ENCODE measurements around the gene GDF15.

Gene GDF15

GRCh38 chr19:18414504-18415177, 28.7 kb downstream of the GDF15 start:
- Mint-ChIP-seq H3K4me3 (no peak overlapping the region), H3K27ac (peak overlapping the region; percentile 90), H3K27me3 (ENCODE audit: low read depth, poor library complexity) (peaks cover 30% of the 10 kb centered on the region), H3K9me3 (no peaks in the 10 kb centered on the region), H3K4me1 (peaks cover 54% of the 10 kb centered on the region), H3K36me3 (ENCODE audit: low read depth) (no peaks in the 10 kb centered on the region)
- no peak for TF ChIP-seq CTCF (IDR thresholded peaks at IDR 0.05)
- DNase-seq: peak; percentile 36

- no peaks in the 10 kb centered on the region for H3K9me3 Mint-ChIP-seq
- H3K4me3 Mint-ChIP-seq: peak overlapping the region; percentile 65
- TF ChIP-seq CTCF (IDR thresholded peaks at IDR 0.05): no peak
- H3K27ac Mint-ChIP-seq: peak overlapping the region; percentile 51
- H3K36me3 Mint-ChIP-seq (ENCODE audit: low read depth): no peaks in the 10 kb centered on the region
- peaks cover 55% of the 10 kb centered on the region for H3K4me1 Mint-ChIP-seq
- peaks cover 30% of the 10 kb centered on the region for H3K27me3 Mint-ChIP-seq (ENCODE audit: low read depth, poor library complexity)
- peak; percentile 37 for DNase-seq
Observed at GRCh38 chr19:18415178-18415867, 29.4 kb downstream of the GDF15 start.

GRCh38 chr19:18416778-18417249, 30.9 kb downstream of the GDF15 start:
- no peaks in the 10 kb centered on the region for H3K9me3 Mint-ChIP-seq
- H3K4me3 Mint-ChIP-seq: peak overlapping the region; percentile 71
- no peak for TF ChIP-seq CTCF (IDR thresholded peaks at IDR 0.05)
- no peaks in the 10 kb centered on the region for H3K36me3 Mint-ChIP-seq (ENCODE audit: low read depth)
- DNase-seq: peak; percentile 90
- H3K27ac Mint-ChIP-seq: peak overlapping the region; percentile 97
- peaks cover 16% of the 10 kb centered on the region for H3K27me3 Mint-ChIP-seq (ENCODE audit: low read depth, poor library complexity)
- H3K4me1 Mint-ChIP-seq: peaks cover 64% of the 10 kb centered on the region

- DNase-seq: peak; percentile 78
- Mint-ChIP-seq H3K4me3 (peak overlapping the region; percentile 71), H3K27me3 (ENCODE audit: low read depth, poor library complexity) (peaks cover 10% of the 10 kb centered on the region), H3K4me1 (peaks cover 67% of the 10 kb centered on the region), H3K27ac (peak overlapping the region; percentile 97), H3K36me3 (ENCODE audit: low read depth) (no peaks in the 10 kb centered on the region), H3K9me3 (no peaks in the 10 kb centered on the region)
- TF ChIP-seq CTCF (IDR thresholded peaks at IDR 0.05): no peak
Observed at GRCh38 chr19:18417250-18418028, 31.5 kb downstream of the GDF15 start.

GRCh38 chr19:18418029-18418482, 32.1 kb downstream of the GDF15 start:
- no peak for TF ChIP-seq CTCF (IDR thresholded peaks at IDR 0.05)
- peaks cover 8% of the 10 kb centered on the region for H3K27me3 Mint-ChIP-seq (ENCODE audit: low read depth, poor library complexity)
- peak overlapping the region; percentile 54 for H3K27ac Mint-ChIP-seq
- H3K4me1 Mint-ChIP-seq: peaks cover 72% of the 10 kb centered on the region
- no peak for DNase-seq
- H3K9me3 Mint-ChIP-seq: no peaks in the 10 kb centered on the region
- no peaks in the 10 kb centered on the region for H3K36me3 Mint-ChIP-seq (ENCODE audit: low read depth)
- peak overlapping the region; percentile 69 for H3K4me3 Mint-ChIP-seq

Measured in nephron progenitor cell (in vitro differentiated cells).